ENCODE data around the gene TEX29.

DNA sequence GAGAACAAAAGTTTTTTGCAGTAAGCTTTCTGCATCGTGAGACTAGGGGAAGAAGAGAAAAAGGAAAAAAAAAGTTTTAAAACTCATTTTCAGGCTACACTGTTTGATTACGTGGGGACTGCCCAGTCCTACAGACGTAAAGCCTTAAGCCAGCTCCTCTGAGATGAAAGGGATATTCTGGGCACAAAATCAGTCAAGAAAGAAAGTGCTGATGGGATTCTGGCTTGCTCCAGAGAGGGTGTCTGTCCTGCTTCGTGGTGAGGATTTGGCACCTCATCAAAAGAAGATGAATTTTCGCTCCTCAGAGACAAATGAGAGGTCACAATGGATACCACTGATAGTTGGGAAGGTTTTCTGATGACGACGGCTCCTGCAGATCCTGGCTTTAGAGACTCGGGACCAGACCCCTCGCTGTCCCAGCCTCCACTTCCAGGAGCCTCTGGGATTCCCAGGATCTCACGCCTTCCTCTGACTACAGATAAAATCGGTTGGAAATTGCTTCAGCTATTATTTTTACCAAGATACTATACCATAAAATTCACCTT lies 9.7 kb downstream of the TEX29 start:
- TF ChIP-seq, protein P1, sequence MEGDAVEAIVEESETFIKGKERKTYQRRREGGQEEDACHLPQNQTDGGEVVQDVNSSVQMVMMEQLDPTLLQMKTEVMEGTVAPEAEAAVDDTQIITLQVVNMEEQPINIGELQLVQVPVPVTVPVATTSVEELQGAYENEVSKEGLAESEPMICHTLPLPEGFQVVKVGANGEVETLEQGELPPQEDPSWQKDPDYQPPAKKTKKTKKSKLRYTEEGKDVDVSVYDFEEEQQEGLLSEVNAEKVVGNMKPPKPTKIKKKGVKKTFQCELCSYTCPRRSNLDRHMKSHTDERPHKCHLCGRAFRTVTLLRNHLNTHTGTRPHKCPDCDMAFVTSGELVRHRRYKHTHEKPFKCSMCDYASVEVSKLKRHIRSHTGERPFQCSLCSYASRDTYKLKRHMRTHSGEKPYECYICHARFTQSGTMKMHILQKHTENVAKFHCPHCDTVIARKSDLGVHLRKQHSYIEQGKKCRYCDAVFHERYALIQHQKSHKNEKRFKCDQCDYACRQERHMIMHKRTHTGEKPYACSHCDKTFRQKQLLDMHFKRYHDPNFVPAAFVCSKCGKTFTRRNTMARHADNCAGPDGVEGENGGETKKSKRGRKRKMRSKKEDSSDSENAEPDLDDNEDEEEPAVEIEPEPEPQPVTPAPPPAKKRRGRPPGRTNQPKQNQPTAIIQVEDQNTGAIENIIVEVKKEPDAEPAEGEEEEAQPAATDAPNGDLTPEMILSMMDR (IDR thresholded peaks at IDR 0.05; ENCODE audit: low read length) = no peak
- TF ChIP-seq EZH2 (optimal IDR thresholded peaks at IDR 0.05; ENCODE audit: low read depth, low read length) (no peak), EZH2phosphoT487 (IDR thresholded peaks at IDR 0.05; ENCODE audit: low read length) (no peak)

All from MM.1S (cell line).